ENCODE results near the gene TMEM208. TPM values are rescaled to one million over a fixed set of nuclear protein-coding genes. Genes with fewer than 3 reads are reported as not detected.

Gene TMEM208
- total and polyA plus RNA-seq, 9 donors = 23.8 to 52.0 (median 32.1) TPM

DNA sequence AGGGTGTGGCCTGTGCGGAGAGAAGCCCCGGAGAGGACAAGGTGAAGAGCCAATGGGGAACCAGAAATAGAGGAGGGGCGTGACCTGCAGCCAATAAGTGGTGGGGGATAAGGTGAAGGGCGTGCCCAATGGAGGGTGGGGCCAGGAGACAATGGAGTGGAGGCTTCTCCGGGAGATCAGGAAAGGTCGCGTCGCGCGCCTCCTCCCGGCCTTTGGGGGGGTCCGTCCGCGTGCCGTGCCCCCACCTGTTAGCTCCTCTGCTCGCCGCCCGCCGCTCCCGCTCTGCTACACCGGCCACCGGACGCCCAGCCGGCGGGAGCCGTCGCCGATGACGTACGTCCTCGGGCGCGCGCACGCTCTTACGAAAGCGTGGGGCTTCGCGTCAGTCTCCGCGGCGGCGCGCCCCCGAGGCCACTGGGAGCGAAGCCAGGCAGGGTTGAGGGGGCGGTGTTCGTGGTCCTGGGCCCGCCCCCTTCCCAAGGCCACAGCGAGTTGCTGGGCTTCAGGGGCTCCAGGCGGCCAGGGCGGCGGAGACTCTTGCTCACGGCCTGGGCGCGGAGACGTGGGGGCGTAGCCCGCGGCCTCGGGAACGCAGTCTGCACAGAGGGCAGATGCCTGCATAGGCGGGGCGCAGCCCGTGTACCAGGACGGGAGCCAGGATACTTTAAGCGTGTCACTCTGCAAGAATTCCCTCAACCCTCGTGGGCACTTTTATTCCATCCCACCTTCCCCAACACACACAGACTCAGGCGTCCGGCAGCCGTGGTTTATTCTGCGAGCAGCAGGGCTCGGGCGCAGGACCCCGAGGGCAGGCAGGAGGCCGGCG is 43.1 kb upstream of the TMEM208 start, which contains the start of gene MATCAP1:
TSS of gene MATCAP1 (minus strand) at position 337 of the 826 bp plus-strand sequence. CDS start 3,353 bp downstream, outside the sequence.
- peaks cover 3% of the 10 kb centered on the region for H3K4me1 ChIP-seq (ENCODE audit: insufficient read depth)
- intact Hi-C loops (cut with DNase I) = loop anchor here in 1 of 4 donors (10.0 kb wide), 1 partner anchor 209 kb away; no protein-coding TSS in a partner anchor
- no peaks in the 10 kb centered on the region for H3K36me3 ChIP-seq
- no peaks in the 10 kb centered on the region for H3K9me3 ChIP-seq
- H3K4me3 ChIP-seq = peak within 1 kb of the TSS; percentile 83
- peak; percentile 88 for TF ChIP-seq POLR2A (IDR thresholded peaks at IDR 0.05)
- no peak for TF ChIP-seq CTCF (IDR thresholded peaks at IDR 0.05)
- peak; percentile 92 for TF ChIP-seq EP300 (IDR thresholded peaks at IDR 0.05)
- no peaks in the 10 kb centered on the region for H3K27me3 ChIP-seq
- peak within 1 kb of the TSS; percentile 97 to 99 for H3K27ac ChIP-seq
- peak; percentile 96 to 99 (median 98) for DNase-seq
- 0 to 1% (median 1%) methylated on average over 71 to 77 of the region's 77 CpGs for WGBS, 3 donors

- Histone ChIP-seq H3K27ac (peak overlapping the region; percentile 97 to 99), H3K9me3 (no peaks in the 10 kb centered on the region), H3K4me1 (ENCODE audit: insufficient read depth) (peaks cover 3% of the 10 kb centered on the region), H3K27me3 (no peaks in the 10 kb centered on the region), H3K36me3 (no peaks in the 10 kb centered on the region), H3K4me3 (peak overlapping the region; percentile 83)
- WGBS, 3 donors = 3% methylated on average over 51 to 59 of the region's 59 CpGs
- TF ChIP-seq CTCF (IDR thresholded peaks at IDR 0.05) = peak in 1 of 3 donors; percentile 4
- no peak for TF ChIP-seq POLR2A (IDR thresholded peaks at IDR 0.05)
- intact Hi-C loops (cut with DNase I) = loop anchor here in 1 of 4 donors (10.0 kb wide), 1 partner anchor 210 kb away; no protein-coding TSS in a partner anchor
- peak in 1 of 5 donors; percentile 64 for DNase-seq
Measured at GRCh38 chr16:67184453-67184994, 42.4 kb upstream of the TMEM208 start.

DNA sequence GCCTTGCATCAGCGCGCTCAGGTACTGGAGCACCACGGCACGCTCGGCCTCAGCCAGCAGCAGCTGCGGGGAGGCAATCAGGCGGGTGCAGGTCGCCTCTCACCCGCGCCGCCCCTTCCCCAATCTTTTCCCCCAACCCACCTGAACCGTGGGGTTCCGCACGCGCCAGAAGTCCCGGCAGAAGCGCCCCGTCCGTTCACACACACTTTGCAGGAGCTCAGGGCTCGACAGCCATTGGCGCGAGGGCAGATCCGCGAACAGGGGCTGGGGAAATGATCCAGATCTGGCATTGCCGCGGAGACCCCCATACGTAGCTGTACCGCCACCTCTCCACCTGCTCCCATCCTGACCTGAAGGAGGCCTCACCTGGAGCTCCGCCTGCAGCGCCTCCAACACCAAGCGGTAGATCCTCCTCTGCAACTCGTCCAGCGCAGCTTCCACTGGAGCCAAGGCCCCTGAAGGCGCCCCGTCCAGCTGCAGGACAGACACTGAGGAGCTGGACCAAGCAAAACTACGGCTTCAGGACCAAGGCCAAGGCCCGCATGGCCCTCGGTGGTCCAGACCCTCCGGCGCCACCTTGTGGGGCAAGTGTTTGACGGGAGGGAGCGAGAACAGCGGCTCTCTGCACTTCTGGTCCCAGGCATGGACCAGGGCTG is 41.8 kb upstream of the TMEM208 start:
- WGBS, 3 donors = 3 to 6% (median 4%) methylated on average over 40 to 43 of the region's 43 CpGs
- TF ChIP-seq POLR2A (IDR thresholded peaks at IDR 0.05) = no peak
- TF ChIP-seq EP300 (IDR thresholded peaks at IDR 0.05) = no peak
- TF ChIP-seq CTCF (IDR thresholded peaks at IDR 0.05) = peak; percentile 75 to 91 (median 86)
- DNase-seq = peak; percentile 95 to 98 (median 96)
- Histone ChIP-seq H3K4me1 (ENCODE audit: insufficient read depth) (peaks cover 3% of the 10 kb centered on the region), H3K9me3 (no peaks in the 10 kb centered on the region), H3K36me3 (no peaks in the 10 kb centered on the region), H3K27ac (peak overlapping the region; percentile 97 to 99), H3K27me3 (no peaks in the 10 kb centered on the region), H3K4me3 (peak overlapping the region; percentile 83)
- intact Hi-C loops (cut with DNase I) = loop anchor here in 1 of 4 donors (10.0 kb wide), 1 partner anchor 210 kb away; no protein-coding TSS in a partner anchor

- WGBS, 3 donors = 6 to 7% (median 7%) methylated on average over 12 of the region's 12 CpGs
- intact Hi-C loops (cut with DNase I) = loop anchor here in 1 of 4 donors (10.0 kb wide), 1 partner anchor 211 kb away; no protein-coding TSS in a partner anchor
Measured at GRCh38 chr16:67185651-67186134, 41.2 kb upstream of the TMEM208 start.

More at GRCh38 chr16:67185651-67186134, 41.2 kb upstream of the TMEM208 start:
- no peaks in the 10 kb centered on the region for H3K27me3 ChIP-seq
- DNase-seq = no peak
- TF ChIP-seq EP300 (IDR thresholded peaks at IDR 0.05) (no peak), CTCF (IDR thresholded peaks at IDR 0.05) (no peak), POLR2A (IDR thresholded peaks at IDR 0.05) (no peak)
- no peaks in the 10 kb centered on the region for H3K36me3 ChIP-seq
- no peaks in the 10 kb centered on the region for H3K9me3 ChIP-seq
- H3K4me3 ChIP-seq = no peak overlapping the region
- H3K27ac ChIP-seq = peak overlapping the region; percentile 52 to 99
- H3K4me1 ChIP-seq (ENCODE audit: insufficient read depth) = peaks cover 3% of the 10 kb centered on the region
